Measurements from ENCODE around the gene DNAH5.

- no peak for TF ChIP-seq POLR2A (IDR thresholded peaks at IDR 0.05; ENCODE audit: low read length)
- no peak for TF ChIP-seq GATA1 (IDR thresholded peaks at IDR 0.05; ENCODE audit: low read depth, low read length)
Observed at GRCh38 chr5:13934125-13934524, 10.4 kb downstream of the DNAH5 start.

Measured in erythroblast (primary cell).